Middle frontal gyrus (tissue), 1 donor: ENCODE measurements around the gene SEMA4C.
"Not testable (repeated sequence)": the region's sequence is repeated elsewhere in the genome, so short reads cannot be mapped to it uniquely, and the experiment has no call there.

ENCODE experiments used
- DNase-seq: peaks from one replicate; pipeline ENCODE4 v3.0.0-alpha.2; 2015; ENCODE audit warnings: low spot score; ENCODE audit errors: extremely low spot score

The SEMA4C gene

GRCh38 chr2:96898641-96899412, 28.9 kb upstream of the SEMA4C start:
- no peak for DNase-seq

DNA sequence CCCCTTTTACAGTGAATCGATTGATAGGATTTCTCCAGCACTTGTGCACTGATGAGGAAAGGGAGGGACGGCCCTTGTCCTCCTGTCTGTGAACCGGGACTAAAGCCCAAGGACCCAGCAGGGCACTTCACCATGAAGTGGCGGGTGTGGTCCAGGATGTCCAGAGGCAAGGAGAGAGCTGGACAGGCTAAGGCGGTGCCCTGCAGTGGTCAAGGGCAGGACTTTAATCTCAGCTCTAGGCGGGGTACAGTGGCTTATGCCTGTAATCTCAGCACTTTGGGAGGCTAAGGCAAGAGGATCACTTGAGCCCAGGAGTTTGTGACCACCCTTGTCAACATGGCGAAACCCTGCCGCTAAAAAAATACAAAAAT, 28.2 kb upstream of the SEMA4C start:
- DNase-seq, result no peak

GRCh38 chr2:96897491-96898134, 27.7 kb upstream of the SEMA4C start:
- no peak for DNase-seq

DNA sequence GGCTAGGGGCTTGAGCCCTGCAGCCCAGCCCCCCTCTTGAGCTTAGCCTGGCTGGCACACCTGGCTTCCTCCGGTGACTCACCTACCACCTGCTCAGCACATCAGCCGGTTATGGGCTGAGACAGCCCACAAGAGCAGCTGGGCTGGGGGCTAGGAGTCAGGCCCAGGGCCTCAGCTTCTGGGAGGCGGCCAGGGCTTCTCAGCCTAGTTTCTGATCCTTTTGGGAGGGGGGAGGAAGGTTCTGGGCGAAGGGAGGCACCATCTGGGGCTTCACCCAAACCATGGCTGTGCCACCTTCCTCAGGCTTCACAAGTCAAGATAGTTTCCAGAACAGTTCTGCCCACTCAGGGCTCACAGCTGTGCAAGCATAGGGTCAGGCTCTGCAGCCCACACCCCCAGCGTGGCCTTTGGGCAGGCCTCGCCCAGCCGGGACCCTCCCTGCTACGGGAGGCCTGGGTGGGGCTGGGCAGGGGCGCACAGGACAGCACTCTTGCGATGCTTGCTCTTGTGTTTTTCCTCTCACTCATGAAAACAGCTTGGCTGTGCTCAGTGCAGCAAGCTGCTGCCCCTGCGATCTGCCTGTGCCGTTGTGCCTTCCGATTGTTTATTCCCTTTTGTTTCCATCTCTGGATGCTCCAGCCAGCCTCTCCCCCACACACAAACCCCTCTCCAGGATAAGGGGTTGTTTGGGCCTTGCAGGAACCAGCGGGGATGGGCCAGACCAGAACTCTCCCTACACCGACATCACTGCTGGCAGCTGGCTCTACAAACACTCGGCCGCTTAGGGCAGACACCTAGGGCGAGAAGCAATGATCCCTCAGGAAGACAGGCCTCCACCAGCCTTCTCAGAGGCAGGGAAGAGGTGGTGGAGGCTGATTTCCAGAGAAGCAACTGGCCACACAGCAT, 26.1 kb upstream of the SEMA4C start:
- no peak for DNase-seq

- no peak for DNase-seq
Measured at GRCh38 chr2:96895032-96895745, 25.3 kb upstream of the SEMA4C start.

GRCh38 chr2:96894151-96894531, 24.3 kb upstream of the SEMA4C start:
- DNase-seq, result no peak

- DNase-seq, result no peak
Measured at GRCh38 chr2:96893289-96894150, 23.6 kb upstream of the SEMA4C start.

DNA sequence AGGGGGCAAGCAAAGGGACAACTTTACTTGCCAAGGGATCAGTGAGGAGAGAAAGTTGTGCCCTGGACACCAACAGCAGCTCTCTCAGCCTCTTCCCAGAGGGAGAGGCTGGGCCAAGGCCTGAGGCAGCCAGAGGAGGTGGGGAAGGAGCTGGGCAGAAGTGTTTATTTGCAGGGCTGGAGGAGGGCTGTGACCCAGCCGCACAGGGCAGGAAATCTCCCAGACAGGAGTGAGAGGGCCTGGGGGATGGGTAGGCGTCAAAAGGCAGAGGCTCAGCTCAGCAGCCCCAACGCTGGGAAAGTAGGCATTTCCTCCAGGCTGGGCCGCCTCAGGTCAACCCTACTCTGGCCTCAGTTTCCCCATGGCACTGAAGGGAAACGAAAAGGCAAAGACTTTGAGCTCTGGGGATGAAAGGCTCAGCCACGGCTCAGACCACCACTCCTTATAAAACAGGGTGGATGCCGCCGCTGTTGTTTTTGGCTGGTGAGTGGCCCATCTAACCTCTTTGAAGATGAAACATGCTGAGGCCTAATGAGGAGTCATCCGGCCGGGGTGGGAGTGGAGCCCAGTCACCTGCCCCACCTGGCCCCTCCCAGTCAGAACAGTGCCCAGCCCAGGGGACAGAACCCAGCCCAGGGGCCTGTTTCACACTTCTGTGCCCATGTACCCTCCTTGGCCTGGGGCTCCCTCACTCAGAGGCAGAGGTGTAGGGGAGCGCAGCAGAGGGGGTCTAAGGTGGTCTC, 21.9 kb upstream of the SEMA4C start:
- DNase-seq, result no peak

DNA sequence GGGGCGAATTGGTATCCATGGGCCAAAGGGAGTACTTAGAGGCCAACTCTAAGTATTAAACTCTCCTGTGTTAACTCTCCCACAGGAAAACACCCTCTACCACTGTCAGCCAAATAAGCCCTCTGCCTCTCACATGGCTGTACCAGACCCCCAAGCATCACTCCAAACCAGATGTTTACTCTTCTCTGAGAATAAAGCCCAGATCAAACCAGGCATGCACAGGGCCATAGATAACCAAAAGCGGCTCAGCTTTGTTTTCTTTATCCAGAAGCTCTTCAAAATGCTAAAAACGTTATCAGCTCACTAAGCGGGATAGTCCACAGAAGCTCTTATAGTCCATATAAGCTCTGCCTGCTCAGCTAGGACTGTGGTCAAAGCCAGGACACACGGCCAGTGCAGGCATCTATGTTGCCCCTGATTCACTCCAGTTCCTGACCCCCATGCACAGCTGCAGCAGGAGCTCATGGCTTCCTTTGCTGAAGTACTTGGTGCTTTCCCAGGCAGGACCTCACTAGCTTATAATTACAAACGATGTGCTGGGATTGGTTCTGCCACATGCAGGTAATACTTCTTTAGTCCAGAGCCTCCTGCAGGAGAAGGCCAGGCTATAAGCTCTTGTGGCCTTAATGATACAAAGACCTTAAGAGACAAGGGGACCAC, 21.0 kb upstream of the SEMA4C start:
- no peak for DNase-seq

DNA sequence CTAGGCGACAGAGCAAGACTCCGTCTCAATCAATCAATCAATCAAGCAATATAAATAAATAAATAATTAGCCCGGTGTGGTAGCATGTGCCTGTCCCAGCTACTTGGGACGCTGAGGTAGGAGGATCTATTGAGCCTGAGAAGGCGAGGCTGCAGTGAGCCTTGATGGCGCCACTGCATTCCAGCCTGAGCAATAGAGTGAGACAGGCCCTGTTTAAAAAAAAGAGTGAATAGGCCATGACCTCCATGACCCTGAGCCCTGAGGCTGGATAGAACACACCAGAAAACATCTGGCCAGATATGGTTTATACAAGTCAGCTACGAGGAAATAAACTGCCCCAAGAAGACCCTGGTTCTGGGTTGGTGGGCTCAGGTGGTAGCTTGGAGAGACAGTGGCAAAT, 20.4 kb upstream of the SEMA4C start:
- no peak for DNase-seq

- not testable (repeated sequence) for DNase-seq
Measured at GRCh38 chr2:96889502-96889901, 19.6 kb upstream of the SEMA4C start.

DNA sequence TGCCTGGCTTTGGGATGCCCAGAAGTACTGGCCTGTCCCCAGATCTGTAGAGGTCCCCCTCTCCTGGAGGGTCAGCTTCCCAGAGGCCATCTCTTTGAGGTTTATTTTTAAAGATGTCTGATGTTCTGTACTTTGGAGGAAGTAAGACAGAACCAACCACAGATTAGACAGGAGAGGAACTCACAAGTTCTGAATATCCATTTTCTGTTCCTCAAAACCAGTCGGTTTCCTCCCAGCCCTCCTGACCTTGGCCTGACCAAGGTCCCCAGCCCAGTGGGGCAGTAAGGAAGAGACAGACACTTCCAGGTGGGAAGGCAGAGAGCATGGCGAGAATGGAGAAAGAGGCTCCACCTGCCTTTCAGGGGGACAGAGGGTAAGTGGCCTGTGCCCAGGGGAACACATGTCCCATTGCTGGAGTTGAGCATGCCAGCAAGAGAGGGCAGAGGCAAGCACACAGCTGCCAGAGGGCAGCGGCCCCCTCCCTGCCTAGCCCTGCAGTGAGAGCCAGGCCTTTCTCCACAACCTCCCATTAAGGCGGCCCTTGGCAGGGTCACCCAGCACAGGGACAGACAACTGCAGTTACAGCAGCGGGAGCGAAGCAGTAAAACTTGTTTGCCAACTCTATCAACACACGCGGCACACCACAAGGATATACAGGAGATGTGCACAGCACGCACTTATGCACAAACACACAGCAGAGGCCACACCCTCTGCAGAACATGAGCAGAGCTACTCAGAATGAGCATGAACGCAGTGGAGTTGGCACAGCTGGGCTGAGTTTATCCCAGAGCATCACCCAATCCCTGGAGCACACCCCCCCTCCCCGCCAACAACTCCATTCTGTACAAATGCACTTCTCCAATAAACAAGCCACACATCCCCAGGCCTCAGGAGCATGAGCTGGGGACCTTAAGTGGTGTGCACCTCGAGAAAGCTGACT, 18.5 kb upstream of the SEMA4C start:
- DNase-seq, result no peak

DNA sequence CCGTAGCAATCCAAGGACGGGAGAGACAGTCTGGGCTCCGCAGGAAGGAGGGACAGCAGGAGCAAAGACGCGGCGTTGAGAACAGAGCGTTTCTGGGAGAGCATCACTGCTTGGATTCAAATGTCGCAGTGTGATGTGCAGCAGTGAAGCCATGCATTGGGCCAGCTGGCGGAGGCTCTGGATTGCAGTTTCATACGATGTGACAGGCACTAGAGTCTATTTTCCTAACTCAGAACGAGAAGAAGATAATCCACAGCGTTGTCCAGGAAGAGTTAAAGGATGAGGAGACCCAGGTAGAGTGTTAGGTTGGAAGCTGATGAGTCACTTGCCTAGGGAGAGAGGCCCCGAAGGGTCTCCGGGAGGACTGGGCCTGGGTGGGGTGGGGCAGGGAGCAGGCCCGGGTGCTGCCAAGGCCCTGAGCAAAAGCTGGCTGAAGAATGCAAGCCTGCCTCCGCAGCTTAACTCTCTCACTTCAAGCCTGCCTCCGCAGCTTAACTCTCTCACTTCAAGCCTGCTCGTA, 17.7 kb upstream of the SEMA4C start:
- DNase-seq, result no peak

DNA sequence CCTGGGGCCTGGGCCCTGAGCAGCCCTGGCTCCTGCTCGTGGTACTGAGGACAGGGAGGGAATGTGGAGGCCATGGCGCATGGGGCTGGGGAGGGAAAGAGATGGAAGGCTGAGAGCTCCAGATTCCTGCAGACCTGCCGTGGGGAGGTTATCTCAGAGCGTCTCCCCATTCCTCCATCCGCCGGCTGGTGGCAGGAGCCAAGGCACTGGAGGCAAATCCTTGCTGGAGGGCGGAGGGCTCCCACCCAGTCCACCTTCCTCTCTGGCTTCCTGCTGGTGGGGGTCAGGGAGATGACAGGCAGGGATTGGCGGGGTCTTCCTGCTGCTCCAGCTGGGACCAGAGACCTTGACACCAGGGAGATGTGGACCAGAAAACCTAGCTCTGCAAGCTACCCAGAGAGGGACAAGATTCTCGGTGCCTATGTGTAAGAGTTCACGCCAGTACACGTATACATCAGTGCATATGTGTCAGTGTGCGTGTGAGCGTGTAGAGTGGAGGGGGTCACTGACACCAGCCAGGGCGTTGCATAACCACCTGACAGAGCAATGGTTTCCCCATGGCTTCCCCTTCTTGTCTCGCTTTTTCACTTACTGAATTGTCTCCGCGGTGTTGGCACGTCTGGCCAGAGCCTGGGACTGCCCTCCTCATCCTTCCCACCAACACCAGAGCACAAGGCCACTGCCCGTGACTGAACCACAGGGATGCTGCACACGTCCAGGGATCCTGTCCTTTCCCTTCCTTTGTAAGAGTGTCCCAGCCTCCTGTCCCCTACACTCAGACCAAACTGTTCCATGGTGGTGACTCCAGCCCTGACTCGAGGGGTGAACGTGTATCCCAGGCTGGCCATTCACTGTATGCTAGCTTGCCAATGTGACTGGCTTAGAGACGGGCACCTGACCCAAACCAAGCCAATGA, 15.8 kb upstream of the SEMA4C start:
- DNase-seq, result no peak

DNA sequence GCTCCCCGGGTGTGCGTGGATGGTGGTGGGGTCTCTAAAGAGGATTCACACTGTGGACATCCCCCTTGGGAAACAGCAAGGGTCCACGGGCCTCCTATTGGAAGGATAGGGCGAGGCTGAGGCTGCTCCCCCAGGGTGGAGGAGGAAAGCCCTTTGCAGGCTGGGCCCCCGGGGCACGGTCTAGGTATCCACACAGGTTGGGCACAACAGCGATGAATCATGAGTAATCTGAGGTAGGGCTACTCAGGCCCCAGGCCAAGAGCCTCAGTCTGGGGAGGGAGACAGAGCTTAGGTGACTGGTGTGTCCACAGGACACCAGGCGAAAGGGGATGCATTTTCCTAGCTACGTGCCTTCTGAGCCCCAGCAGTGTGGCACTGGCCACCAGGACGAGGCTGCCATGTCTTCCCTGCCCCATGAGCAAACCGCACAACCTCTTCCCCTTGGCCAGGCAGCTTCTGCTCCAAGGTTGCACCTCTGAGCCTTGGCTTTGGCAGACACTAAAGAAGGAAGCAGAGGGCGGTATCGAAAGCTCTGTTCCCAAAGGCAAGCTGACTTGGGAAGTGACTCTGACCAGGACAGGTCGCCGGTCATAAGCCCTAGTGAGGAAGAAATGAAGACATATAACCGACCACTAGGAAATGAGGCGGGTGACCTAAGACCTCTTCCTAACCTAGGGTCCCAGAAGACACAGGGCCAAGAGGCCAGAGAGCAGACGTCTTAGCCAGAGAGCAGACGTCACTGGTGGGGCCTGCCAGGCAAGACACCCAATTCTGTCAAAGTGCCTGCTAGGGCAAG, 14.6 kb upstream of the SEMA4C start:
- no peak for DNase-seq

GRCh38 chr2:96883306-96883705, 13.4 kb upstream of the SEMA4C start:
- DNase-seq, result no peak
